KG1 (cell line): ENCODE measurements around the gene HORMAD2.
"Not testable (repeated sequence)": the region's sequence is repeated elsewhere in the genome, so short reads cannot be mapped to it uniquely, and the experiment has no call there.

Experiments
- DNase-seq: peaks from one replicate; lab custom pipeline; 2025; lab: John Stamatoyannopoulos, UW

HORMAD2 gene

GRCh38 chr22:30210235-30210909 is 130.1 kb downstream of the HORMAD2 start:
- DNase-seq = no peak

DNA sequence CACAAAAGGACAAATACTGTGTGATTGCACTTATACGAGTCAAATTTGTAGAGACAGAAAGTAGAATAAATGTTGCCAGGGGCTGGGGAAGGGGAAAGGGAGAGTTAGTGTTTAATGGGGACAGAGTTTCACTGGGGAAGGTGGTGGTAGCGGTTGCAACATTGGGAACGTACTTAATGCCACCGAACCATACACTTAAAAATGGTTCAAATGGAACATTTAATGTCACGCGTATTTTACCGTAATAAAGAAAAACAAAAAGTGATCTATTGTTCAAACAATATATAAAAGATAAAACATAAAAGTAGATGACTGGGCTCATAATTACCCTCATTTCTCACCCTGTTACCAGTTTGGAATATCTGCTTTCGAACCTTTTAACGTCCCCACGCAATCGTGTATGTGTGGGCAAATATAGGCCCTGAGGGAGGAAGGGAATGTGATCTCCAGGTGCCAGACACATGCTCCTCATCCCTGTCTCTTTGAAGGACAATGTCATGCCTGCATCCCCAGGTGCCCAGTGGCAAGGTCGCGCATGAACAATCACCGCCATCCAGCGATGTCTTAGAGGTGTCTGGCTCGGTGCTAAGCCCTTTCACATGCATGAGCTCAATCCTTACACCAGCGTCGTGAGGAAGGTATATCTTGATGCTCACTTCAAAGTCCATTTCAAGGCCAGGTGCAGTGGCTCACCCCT is 131.0 kb downstream of the HORMAD2 start:
- DNase-seq = no peak

- no peak for DNase-seq
Measured at GRCh38 chr22:30212363-30212995, 132.2 kb downstream of the HORMAD2 start.

GRCh38 chr22:30212996-30213441 is 132.8 kb downstream of the HORMAD2 start:
- DNase-seq = no peak

GRCh38 chr22:30214703-30215407 is 134.6 kb downstream of the HORMAD2 start:
- no peak for DNase-seq

DNA sequence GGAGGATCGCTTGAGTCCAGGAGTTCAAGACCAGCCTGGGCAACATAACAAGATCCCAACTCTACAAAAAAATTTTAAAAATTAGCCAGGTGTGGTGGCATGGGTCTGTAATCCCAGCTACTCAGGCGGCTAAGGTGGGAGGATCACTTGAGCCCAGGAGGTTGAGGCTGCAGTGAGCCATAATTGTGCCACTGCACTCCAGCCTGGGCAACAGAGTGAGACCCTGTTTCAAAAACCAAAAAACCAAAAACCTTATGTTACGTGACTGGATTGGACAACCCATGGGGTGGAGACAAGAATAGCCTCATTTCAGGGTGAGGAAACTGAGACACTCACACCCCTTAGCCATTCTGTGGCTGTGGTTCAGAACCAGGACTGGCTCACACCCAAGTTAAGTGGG is 136.0 kb downstream of the HORMAD2 start:
- not testable (repeated sequence) for DNase-seq

DNA sequence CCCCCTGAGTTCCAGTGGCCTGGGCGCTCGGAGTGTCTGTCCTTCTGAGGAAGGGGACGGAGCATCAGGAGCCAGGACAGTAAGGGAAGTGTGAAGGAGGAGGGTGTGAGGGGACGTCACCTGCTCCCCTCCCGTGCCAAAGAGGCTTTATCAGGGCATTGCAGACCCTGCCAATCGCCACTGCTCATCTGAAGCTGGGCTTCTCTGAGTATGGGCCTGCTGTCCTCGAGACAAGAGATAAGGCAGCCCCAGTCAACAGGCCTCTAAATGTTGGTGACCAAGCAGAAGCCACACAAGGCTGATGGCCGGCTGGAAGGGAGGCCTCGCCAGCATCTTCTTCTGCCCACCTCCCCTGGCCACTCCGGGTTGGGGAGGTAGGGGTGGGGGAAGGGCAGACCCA is 136.4 kb downstream of the HORMAD2 start:
- DNase-seq = no peak

GRCh38 chr22:30217698-30218560 is 137.7 kb downstream of the HORMAD2 start:
- no peak for DNase-seq

DNA sequence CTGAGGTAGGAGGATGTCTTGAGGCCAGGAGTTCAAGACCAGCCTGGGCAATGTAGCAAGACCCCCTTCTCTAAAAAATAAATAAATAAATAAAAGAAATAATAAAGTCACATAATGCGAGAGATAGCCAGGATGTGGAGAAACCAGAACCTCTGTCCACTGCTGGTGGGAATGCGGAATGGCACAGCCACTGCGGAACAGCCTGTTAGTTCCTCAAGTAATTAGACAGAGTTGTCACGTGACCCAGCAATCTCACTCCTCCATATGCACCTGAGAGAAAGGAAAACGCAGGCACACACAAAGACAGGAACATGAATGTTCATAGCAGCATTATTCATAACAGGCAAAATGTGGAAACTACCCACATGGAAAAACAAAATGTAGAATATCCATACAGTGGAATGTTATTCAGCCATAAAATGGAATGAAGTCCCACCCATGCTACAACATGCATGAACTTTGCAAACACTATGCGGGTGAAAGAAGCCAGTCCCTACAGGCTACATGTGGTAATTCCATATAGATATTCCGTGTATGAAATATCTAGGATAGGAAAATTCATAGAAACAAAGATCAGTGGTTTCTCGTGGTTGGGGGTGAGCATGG is 138.9 kb downstream of the HORMAD2 start:
- DNase-seq = no peak

DNA sequence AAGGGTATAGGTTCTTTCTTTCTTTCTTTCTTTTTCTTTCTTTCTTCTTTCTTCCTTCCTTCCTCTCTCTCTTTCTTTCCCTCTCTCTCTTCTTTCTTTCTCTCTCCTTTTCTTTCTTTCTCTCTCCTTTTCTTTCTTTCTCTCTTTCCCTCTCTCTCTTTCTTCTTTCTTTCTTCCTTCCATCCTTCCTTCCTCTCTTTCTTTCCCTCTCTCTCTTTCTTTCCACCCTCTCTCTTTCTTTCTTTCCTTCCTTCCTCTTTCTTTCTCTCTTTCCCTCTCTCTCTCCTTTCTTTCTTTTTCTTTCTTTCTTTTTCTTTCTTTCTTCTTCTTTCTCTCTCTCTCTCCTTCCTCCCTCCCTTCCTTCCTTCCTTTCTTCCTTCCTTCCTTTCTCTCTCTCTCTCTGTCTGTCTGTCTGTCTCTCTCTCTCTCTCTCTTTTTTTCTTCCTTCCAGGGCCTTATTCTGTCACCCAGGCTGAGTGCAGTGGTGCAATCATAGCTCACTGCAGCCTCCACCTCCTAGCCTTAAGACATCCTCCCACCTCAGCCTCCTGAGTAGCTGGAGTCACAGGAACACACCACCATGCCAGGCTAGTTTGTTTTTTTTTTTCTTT is 139.5 kb downstream of the HORMAD2 start:
- no peak for DNase-seq

GRCh38 chr22:30220338-30221012 is 140.2 kb downstream of the HORMAD2 start:
- DNase-seq = no peak

DNA sequence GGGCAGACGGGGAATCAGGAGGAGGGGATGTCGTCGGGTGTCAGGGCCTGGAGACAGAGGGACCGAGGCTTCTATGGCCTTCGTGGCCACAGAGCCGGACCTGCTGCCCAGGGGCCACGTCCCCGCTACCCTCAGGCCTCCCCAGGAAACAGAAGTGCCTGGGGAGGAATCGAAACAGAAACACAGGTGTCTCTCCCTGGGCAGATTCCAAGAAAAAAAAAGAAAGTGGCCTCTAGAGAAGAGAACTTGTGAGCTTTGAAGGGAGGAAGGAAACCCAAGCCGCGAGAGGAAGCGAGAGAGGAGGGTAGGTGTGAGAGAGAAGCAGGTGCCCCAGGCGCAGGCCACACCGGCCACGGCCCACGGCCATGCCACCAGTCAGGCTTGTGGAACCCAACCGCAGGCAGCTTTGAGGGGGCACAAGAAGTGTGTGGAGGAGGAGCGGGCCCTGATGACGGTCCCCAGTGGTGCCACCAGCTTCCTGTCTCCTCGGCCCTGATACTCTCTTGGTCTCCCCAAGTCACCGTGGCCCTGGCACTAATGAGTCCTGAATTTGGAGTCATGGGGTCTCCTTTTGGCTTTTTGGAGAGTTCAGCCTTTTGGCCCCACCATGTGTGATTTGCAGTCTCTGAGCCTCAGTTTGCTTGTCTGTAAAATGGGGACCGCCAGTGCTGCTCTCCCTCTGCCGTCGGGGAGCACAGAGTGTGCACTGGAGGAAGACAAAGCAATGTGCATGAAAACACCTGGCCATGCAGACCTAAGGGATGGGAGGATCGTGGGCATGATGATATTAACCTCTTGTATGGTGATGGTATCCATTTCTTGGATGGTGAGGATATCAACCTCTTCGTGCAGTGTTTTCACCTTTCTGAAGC is 141.1 kb downstream of the HORMAD2 start:
- peak; percentile 48 for DNase-seq

- no peak for DNase-seq
Measured at GRCh38 chr22:30222321-30222720, 142.1 kb downstream of the HORMAD2 start.

DNA sequence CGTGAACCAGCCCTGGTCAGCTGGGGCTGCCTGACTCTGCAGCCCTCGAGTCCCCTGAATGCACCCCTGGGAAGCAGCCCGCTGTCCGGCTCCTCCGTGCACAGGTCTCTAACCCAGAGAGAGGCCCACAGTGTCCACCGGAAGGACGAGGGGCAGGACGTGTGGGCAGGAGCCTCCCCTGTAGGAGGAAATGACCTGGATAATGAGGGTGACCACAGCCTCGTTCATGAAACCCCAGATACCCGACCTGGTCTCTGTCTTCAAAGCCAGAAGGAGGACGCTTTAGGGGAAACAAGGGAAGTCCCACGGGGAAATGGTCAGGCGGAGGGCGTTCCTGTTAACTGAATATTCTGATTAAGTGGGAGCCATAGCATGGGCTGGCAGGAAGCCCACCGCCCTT is 143.0 kb downstream of the HORMAD2 start:
- DNase-seq = no peak

DNA sequence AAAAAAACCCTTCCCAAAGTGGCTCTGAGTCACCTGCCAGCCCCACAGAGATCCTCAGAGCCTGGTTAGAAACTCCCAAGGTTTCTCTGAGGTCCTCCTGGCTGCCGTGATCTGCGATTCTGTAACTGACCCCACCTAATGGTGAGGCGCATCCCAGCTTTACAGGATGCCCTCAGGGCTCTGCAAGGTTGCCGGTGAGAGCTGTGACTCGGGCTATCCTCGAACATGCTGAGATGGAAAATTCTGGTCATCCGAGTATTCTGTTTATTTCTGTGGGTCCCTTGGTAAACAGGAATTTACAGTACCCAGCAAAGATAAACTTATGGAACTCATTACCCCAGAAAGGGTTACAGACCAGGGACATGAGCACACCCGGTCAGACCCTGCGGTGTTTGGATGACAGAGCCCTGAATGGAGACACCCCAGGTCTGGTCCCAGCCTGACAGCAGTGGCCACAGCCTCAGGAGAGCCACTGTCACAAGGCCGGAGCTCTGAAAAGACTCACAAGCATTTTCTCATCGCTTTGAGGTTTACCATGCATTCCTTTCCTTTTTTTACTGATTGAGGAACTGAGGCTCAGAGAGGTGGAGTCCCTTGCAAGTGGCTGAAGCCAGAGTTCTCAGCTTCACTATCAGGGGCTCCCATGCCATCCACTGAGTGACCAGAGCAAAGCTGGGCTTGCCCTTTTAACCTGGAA is 144.0 kb downstream of the HORMAD2 start:
- no peak for DNase-seq

DNA sequence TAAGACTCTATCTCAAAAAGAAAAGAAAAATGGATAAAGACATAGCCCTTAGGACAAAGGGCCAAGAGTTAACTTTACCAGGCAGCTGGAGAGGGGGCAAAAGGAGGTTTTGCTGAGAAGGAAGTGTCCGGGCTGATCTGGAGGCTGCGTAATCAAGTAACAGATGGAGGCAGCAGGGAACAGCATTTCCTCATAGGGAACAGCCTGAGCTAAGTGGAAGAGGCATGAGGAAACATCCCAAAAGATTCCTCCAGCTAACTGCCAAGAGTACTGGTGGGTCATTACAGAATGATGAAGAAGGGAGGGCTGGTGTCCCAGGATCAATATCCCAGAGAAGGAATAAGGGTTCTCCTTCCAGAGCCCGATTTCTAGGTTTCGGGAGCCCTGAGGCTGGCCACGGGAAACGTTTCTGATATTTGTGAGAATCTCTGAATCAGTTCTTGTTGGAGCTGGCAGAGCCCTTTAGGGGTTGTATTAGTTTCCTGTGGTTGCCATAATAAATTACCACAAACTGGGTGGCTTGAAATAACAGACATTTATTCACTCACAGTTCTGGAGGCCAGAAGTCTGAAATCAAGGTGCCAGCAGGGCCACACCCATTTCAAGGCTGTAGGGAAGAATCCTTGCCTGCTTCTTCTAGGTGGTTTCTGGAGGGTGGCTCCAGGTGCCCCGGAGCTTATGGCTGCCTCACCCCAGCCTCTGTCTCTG is 145.1 kb downstream of the HORMAD2 start:
- DNase-seq = no peak

GRCh38 chr22:30226192-30226832 is 146.0 kb downstream of the HORMAD2 start:
- no peak for DNase-seq
